Natural killer cell (primary cell): ENCODE results near the gene NANOS2. TPM values are rescaled to one million over a fixed set of nuclear protein-coding genes. Genes with fewer than 3 reads are reported as not detected.

ENCODE experiments used
- ATAC-seq, 3 donors: fragments of 150-1000 bp in 2 of 3; fragments of 200-7000 bp in 1 of 3; cut with Tn5 transposase; 1 replicate in 1 of 3; 2 replicates in 2 of 3; pipeline ENCODE4 v1.10.0; 2021; ENCODE audit warnings: mild to moderate bottlenecking in 2 of 3, moderate library complexity in 2 of 3
- DNase-seq, 2 donors: peaks; one replicate each; pipeline versions ENCODE4 v3.0.0 to v3.0.0-alpha.2; 2013 to 2021; ENCODE audit warnings: mixed read lengths in 1 of 2
- H3K27ac ChIP-seq: one replicate; pipeline ENCODE4 v1.5.1; 2013; ENCODE audit warnings: mild to moderate bottlenecking, low read length
- H3K27me3 ChIP-seq: one replicate; pipeline ENCODE4 v1.6.1; 2013; ENCODE audit warnings: low read length; ENCODE audit not compliant: control insufficient read depth, insufficient read depth
- H3K36me3 ChIP-seq: one replicate; pipeline ENCODE4 v1.6.1; 2013; ENCODE audit warnings: low read length; ENCODE audit not compliant: control insufficient read depth, insufficient read depth
- H3K4me1 ChIP-seq: one replicate; pipeline ENCODE4 v1.6.1; 2013; ENCODE audit warnings: low read length; ENCODE audit not compliant: control insufficient read depth, insufficient read depth
- H3K4me3 ChIP-seq: one replicate; pipeline ENCODE4 v1.5.1; 2013; ENCODE audit warnings: low read length
- H3K9me3 ChIP-seq: one replicate; pipeline ENCODE4 v1.6.1; 2013; ENCODE audit warnings: low read length; ENCODE audit not compliant: control insufficient read depth, insufficient read depth
- H3K27ac Mint-ChIP-seq, 2 donors: one replicate each; pipeline ENCODE4 v1.8.0; 2022; ENCODE audit warnings: mild to moderate bottlenecking in 2 of 2, mixed read lengths in 2 of 2, moderate library complexity in 1 of 2
- H3K27me3 Mint-ChIP-seq, 2 donors: one replicate each; pipeline ENCODE4 v1.8.0; 2022; ENCODE audit warnings: low read depth in 2 of 2, mixed read lengths in 2 of 2
- H3K36me3 Mint-ChIP-seq: one replicate; pipeline ENCODE4 v1.8.0; 2022; ENCODE audit warnings: mixed read lengths
- H3K4me1 Mint-ChIP-seq, 2 donors: one replicate each; pipeline ENCODE4 v1.8.0; 2022; ENCODE audit warnings: mixed read lengths in 2 of 2
- H3K4me3 Mint-ChIP-seq: one replicate; pipeline ENCODE4 v1.8.0; 2022; ENCODE audit warnings: mild to moderate bottlenecking, moderate library complexity, mixed read lengths
- H3K9me3 Mint-ChIP-seq, 2 donors: one replicate each; pipeline ENCODE4 v1.8.0; 2022; ENCODE audit warnings: mixed read lengths in 2 of 2
- CTCF ChIP-seq: fragments of 200-600 bp; IDR thresholded peaks from one replicate; pipeline ENCODE4 v1.8.0; 2022; ENCODE audit warnings: antibody characterized with exemption
- WGBS: methylation state at CpG from one replicate; pipeline ENCODE4 v1.1.7; 2013; ENCODE audit warnings: missing lambda C conversion rate; ENCODE audit not compliant: insufficient coverage; 5-methylcytosine and 5-hydroxymethylcytosine counted together
- intact Hi-C: fragments of 100-400 bp; cut with micrococcal nuclease; formaldehyde crosslinking; loops from one replicate; pipeline ENCODE4 v1.14.2; 2022
- total RNA-seq, 4 donors: library from RNA; stranded (reverse); fragments of 120-200 nt in 1 of 4; gene quantifications; one replicate each; pipeline versions ENCODE4 v1.2.3 to v1.2.4, GENCODE V29; 2013 to 2022

The NANOS2 gene
- total RNA-seq, 3 donors from 2014 or later (not counting 1 experiment from before 2014, with no cell fraction given) = not detected

- peaks cover 16 to 24% of the 10 kb centered on the region in 2 donors for H3K27me3 Mint-ChIP-seq
- peaks cover 11% of the 10 kb centered on the region for H3K27me3 ChIP-seq
- no peaks in the 10 kb centered on the region for H3K36me3 ChIP-seq
- H3K4me1 Mint-ChIP-seq = peaks cover 21 to 36% of the 10 kb centered on the region in 2 donors
- H3K9me3 Mint-ChIP-seq = no peaks in the 10 kb centered on the region
- intact Hi-C loops = loop anchor here (10.0 kb wide), 2 partner anchors 90 to 400 kb away; no protein-coding TSS in a partner anchor
- H3K4me3 ChIP-seq = no peak overlapping the region
- no peak for DNase-seq
- WGBS = 46% methylated on average over 12 of the region's 12 CpGs
- no peak for TF ChIP-seq CTCF
- no peaks in the 10 kb centered on the region for H3K36me3 Mint-ChIP-seq
- peaks cover 24% of the 10 kb centered on the region for H3K4me1 ChIP-seq
- peak overlapping the region; percentile 65 for H3K4me3 Mint-ChIP-seq
- no peaks in the 10 kb centered on the region for H3K9me3 ChIP-seq
- ATAC-seq = no peak
- H3K27ac Mint-ChIP-seq = no peak overlapping the region
- no peak overlapping the region for H3K27ac ChIP-seq
Observed at GRCh38 chr19:45864629-45865082, 49.9 kb downstream of the NANOS2 start.

GRCh38 chr19:45863840-45864628 is 50.5 kb downstream of the NANOS2 start, which contains the start of gene FOXA3:
Gene FOXA3, plus strand, starts transcription at chr19:45864326. Its CDS starts 131 bp downstream, at chr19:45864457.
- H3K27ac ChIP-seq = no peak within 1 kb of the TSS
- intact Hi-C loops = loop anchor here (1.0 to 10.0 kb wide), 4 partner anchors 22 to 401 kb away; partner anchors contain the start of gene IRF2BP1
- H3K4me3 ChIP-seq = peak within 1 kb of the TSS; percentile 40
- ATAC-seq (peak; percentile 26 to 35 (median 27)), DNase-seq (peak; percentile 60 to 77)
- Mint-ChIP-seq H3K4me3 (peak within 1 kb of the TSS; percentile 99), H3K4me1 (peaks cover 21 to 36% of the 10 kb centered on the region in 2 donors), H3K9me3 (no peaks in the 10 kb centered on the region), H3K36me3 (no peaks in the 10 kb centered on the region), H3K27ac (peak within 1 kb of the TSS; percentile 91 to 96), H3K27me3 (peaks cover 16 to 24% of the 10 kb centered on the region in 2 donors)
- H3K9me3 ChIP-seq = no peaks in the 10 kb centered on the region
- TF ChIP-seq CTCF = peak; percentile 73
- peaks cover 24% of the 10 kb centered on the region for H3K4me1 ChIP-seq
- H3K27me3 ChIP-seq = peaks cover 11% of the 10 kb centered on the region
- peaks cover 2% of the 10 kb centered on the region for H3K36me3 ChIP-seq
- 2% methylated on average over 71 of the region's 71 CpGs for WGBS

DNA sequence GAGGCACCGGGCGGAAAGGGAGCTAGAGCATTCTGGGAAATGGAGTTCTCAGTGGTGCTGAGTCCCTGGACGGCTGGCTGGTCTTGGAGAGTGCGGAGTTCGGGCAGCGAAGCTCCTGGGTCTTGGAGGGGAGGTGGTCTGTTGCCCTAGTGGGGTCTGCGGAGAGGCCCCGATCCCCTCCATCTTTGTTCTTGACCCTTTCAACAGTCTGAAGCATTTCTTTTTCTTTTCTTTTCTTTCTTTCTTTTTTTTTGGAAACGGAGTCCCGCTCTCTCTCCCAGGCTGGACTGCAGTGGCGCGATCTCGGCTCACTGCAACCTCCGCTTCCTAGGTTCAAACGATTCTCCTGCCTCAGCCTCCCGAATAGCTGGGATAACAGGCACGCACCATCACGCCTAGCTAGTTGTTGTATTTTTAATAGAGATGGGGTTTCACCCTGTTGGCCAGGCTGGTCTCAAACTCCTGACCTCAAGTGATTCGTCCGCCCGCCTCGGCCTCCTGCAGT is 51.2 kb downstream of the NANOS2 start:
- Histone ChIP-seq H3K4me1 (peaks cover 24% of the 10 kb centered on the region), H3K4me3 (peak overlapping the region; percentile 40), H3K27ac (no peak overlapping the region), H3K9me3 (no peaks in the 10 kb centered on the region), H3K27me3 (peaks cover 11% of the 10 kb centered on the region), H3K36me3 (peaks cover 5% of the 10 kb centered on the region)
- DNase-seq (no peak), ATAC-seq (no peak)
- Mint-ChIP-seq H3K4me1 (peaks cover 21 to 37% of the 10 kb centered on the region in 2 donors), H3K9me3 (no peaks in the 10 kb centered on the region), H3K4me3 (peak overlapping the region; percentile 99), H3K36me3 (no peaks in the 10 kb centered on the region), H3K27me3 (peaks cover 16 to 24% of the 10 kb centered on the region in 2 donors), H3K27ac (peak overlapping the region; percentile 91 to 96)
- intact Hi-C loops = loop anchor here (1.0 to 10.0 kb wide), 4 partner anchors 23 to 401 kb away; partner anchors contain the start of gene IRF2BP1
- no peak for TF ChIP-seq CTCF
- WGBS = 3% methylated on average over 22 of the region's 22 CpGs

Other genes starting within 250 kb of the NANOS2 start
- gene GIPR, start 246.6 kb downstream of the NANOS2 start, total RNA-seq = 10 to 100 TPM; 20.7 to 24.5 (median 21.5) TPM
- 100 to 1,000 TPM; 212 to 252 (median 241) TPM for gene SNRPD2, start 222.8 kb downstream of the NANOS2 start, total RNA-seq
- gene QPCTL, start 222.1 kb downstream of the NANOS2 start, total RNA-seq = 10 to 100 TPM in 2 of 3 donors, 1 to 10 TPM in 1; 8.7 to 11.5 (median 10.0) TPM
- gene FBXO46, start 183.9 kb downstream of the NANOS2 start, total RNA-seq = 10 to 100 TPM; 24.8 to 35.7 (median 31.1) TPM
- not detected for gene MEIOSIN, start 181.3 kb downstream of the NANOS2 start, total RNA-seq
- gene SIX5, start 145.5 kb downstream of the NANOS2 start, total RNA-seq = 1 to 10 TPM; 2.1 to 3.3 (median 3.1) TPM
- gene DMPK, start 132.3 kb downstream of the NANOS2 start, total RNA-seq = 10 to 100 TPM; 48.1 to 67.5 (median 49.8) TPM
- gene DMWD, start 121.9 kb downstream of the NANOS2 start, total RNA-seq = 10 to 100 TPM; 66.2 to 82.1 (median 66.3) TPM
- gene RSPH6A, start 99.5 kb downstream of the NANOS2 start, total RNA-seq = under 1 TPM; 0.18 to 0.63 (median 0.31) TPM
- 10 to 100 TPM; 86.4 to 94.8 (median 86.7) TPM for gene SYMPK, start 51.6 kb downstream of the NANOS2 start, total RNA-seq
- not detected for gene FOXA3, start 50.5 kb downstream of the NANOS2 start, total RNA-seq
- gene IRF2BP1, start 28.6 kb downstream of the NANOS2 start, total RNA-seq = 10 to 100 TPM; 16.1 to 20.3 (median 19.6) TPM
- 1 to 10 TPM; 7.0 to 8.4 (median 7.2) TPM for gene MYPOP, start 12.2 kb downstream of the NANOS2 start, total RNA-seq
- not detected for gene NOVA2, start 59.1 kb upstream of the NANOS2 start, total RNA-seq
- gene CCDC61, start 80.7 kb upstream of the NANOS2 start, total RNA-seq = 10 to 100 TPM; 10.6 to 16.9 (median 14.6) TPM
- gene PGLYRP1, start 108.3 kb upstream of the NANOS2 start, total RNA-seq = under 1 TPM in 1 of 3 donors, not detected in 2; 0.55 TPM
- not detected for gene IGFL4, start 126.2 kb upstream of the NANOS2 start, total RNA-seq
- not detected for gene IGFL3, start 209.9 kb upstream of the NANOS2 start, total RNA-seq
- gene IGFL2, start 233.5 kb upstream of the NANOS2 start, total RNA-seq = not detected